Neural crest cell (in vitro differentiated cells): ENCODE results near the gene CPAMD8. TPM values are rescaled to one million over a fixed set of nuclear protein-coding genes. Genes with fewer than 3 reads are reported as not detected.

Experiments
- DNase-seq: peaks from one replicate; pipeline ENCODE4 v3.0.0; 2021; ENCODE audit warnings: low read depth, mixed read lengths, low spot score
- H3K27ac Mint-ChIP-seq: one replicate; pipeline ENCODE4 v1.8.0; 2021; ENCODE audit warnings: mild to moderate bottlenecking, mixed read lengths; ENCODE audit not compliant: unreplicated experiment
- H3K27me3 Mint-ChIP-seq: 2 replicates; pipeline ENCODE4 v1.8.0; 2021; ENCODE audit warnings: low read depth, mild to moderate bottlenecking, mixed read lengths
- H3K36me3 Mint-ChIP-seq: 2 replicates; pipeline ENCODE4 v1.8.0; 2021; ENCODE audit warnings: low read depth, mild to moderate bottlenecking, mixed read lengths
- H3K4me1 Mint-ChIP-seq: 2 replicates; pipeline ENCODE4 v1.8.0; 2021; ENCODE audit warnings: mixed read lengths
- H3K4me3 Mint-ChIP-seq: one replicate; pipeline ENCODE4 v1.8.0; 2021; ENCODE audit warnings: mild to moderate bottlenecking, mixed read lengths
- H3K9me3 Mint-ChIP-seq: 2 replicates; pipeline ENCODE4 v1.8.0; 2021; ENCODE audit warnings: mixed read lengths
- total RNA-seq: library from RNA; stranded (reverse); gene quantifications from 2 replicates; pipeline ENCODE4 v1.2.1, GENCODE V29; 2021
- TF ChIP-seq, protein P1 (sequence below): fragments of 200-600 bp; sonication (generic); conservative IDR thresholded peaks from 2 replicates; pipeline ENCODE4 v1.5.0; 2021; ENCODE audit warnings: antibody characterized with exemption, mild to moderate bottlenecking

The CPAMD8 gene
- total RNA-seq, 1 donor from 2014 or later = 14.5 TPM

- Mint-ChIP-seq H3K4me1 (no peaks in the 10 kb centered on the region), H3K36me3 (peaks cover 12% of the 10 kb centered on the region), H3K27ac (no peak overlapping the region), H3K27me3 (no peaks in the 10 kb centered on the region), H3K9me3 (no peaks in the 10 kb centered on the region), H3K4me3 (no peak overlapping the region)
- DNase-seq = no peak
- TF ChIP-seq, protein P1, sequence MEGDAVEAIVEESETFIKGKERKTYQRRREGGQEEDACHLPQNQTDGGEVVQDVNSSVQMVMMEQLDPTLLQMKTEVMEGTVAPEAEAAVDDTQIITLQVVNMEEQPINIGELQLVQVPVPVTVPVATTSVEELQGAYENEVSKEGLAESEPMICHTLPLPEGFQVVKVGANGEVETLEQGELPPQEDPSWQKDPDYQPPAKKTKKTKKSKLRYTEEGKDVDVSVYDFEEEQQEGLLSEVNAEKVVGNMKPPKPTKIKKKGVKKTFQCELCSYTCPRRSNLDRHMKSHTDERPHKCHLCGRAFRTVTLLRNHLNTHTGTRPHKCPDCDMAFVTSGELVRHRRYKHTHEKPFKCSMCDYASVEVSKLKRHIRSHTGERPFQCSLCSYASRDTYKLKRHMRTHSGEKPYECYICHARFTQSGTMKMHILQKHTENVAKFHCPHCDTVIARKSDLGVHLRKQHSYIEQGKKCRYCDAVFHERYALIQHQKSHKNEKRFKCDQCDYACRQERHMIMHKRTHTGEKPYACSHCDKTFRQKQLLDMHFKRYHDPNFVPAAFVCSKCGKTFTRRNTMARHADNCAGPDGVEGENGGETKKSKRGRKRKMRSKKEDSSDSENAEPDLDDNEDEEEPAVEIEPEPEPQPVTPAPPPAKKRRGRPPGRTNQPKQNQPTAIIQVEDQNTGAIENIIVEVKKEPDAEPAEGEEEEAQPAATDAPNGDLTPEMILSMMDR = no peak
Measured at GRCh38 chr19:16873594-16873993, 153.0 kb downstream of the CPAMD8 start.

DNA sequence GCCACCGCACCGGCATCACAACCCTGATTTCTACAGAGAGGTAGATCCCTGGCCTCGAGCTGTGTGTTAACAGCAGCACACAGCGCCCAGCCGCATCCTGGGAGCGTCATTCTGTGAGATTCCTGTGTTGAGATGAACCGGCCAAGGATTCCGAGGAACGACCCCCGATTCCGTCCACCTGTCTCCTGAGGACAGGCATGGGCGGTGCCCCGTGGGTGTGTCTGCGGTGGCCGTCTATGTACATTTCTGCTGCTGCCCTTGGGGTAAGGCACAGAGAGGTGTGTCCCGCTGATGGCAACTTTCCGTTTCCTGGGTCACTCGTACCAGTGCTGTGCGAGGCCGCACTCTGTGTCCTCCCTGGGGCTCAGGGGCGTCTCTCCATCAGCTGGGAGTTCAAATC, 153.9 kb downstream of the CPAMD8 start:
- H3K9me3 Mint-ChIP-seq = no peaks in the 10 kb centered on the region
- H3K27me3 Mint-ChIP-seq = no peaks in the 10 kb centered on the region
- H3K4me1 Mint-ChIP-seq = no peaks in the 10 kb centered on the region
- H3K4me3 Mint-ChIP-seq = no peak overlapping the region
- H3K27ac Mint-ChIP-seq = no peak overlapping the region
- peaks cover 12% of the 10 kb centered on the region for H3K36me3 Mint-ChIP-seq
- no peak for DNase-seq
- TF ChIP-seq, protein P1 = no peak

DNA sequence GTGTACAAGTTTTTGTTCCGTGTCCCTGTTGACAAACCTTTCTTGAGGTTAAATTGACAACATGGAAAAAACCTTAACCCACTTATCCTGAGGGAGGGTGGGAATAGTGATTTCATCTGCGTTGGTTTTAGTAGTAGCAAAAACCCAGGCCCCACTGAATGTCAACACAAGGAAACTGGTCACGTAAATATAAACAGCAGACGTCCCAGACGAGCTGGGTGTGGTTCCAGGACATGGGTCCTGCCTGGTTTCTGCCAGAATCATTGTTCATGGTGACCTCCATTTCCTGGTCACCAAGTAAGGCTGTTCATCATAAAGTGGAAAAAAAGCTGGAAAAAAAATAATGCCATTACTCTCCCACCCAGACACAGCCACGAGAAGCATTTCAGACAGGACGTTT, 154.7 kb downstream of the CPAMD8 start:
- no peaks in the 10 kb centered on the region for H3K4me1 Mint-ChIP-seq
- H3K9me3 Mint-ChIP-seq = no peaks in the 10 kb centered on the region
- DNase-seq = no peak
- peaks cover 12% of the 10 kb centered on the region for H3K36me3 Mint-ChIP-seq
- H3K27me3 Mint-ChIP-seq = no peaks in the 10 kb centered on the region
- H3K4me3 Mint-ChIP-seq = no peak overlapping the region
- no peak overlapping the region for H3K27ac Mint-ChIP-seq
- TF ChIP-seq, protein P1 = no peak

DNA sequence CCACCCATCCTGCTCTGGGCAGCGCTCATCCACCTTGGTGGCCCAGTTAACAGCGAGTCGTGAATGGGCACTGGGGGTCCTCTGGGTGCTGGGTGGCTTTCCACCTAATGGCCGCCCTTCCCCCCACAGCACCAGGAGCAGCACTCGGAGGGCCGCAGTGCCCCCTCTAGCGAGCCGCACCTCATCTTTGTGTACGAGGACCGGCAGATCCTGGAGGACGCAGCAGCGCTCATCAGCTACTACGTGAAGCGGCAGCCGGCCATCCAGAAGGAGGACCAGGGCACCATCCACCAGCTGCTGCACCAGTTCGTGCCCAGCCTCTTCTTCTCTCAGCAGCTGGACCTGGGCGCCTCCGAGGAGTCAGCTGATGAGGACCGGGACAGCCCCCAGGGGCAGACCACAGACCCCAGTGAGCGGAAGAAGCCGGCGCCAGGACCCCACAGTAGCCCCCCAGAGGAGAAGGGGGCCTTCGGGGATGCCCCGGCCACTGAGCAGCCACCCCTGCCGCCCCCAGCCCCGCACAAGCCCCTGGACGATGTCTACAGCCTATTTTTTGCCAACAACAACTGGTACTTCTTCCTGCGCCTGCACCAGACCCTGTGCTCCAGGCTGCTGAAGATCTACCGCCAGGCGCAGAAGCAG, 157.2 kb downstream of the CPAMD8 start:
- no peak overlapping the region for H3K4me3 Mint-ChIP-seq
- no peak overlapping the region for H3K27ac Mint-ChIP-seq
- DNase-seq = no peak
- H3K4me1 Mint-ChIP-seq = no peaks in the 10 kb centered on the region
- no peaks in the 10 kb centered on the region for H3K27me3 Mint-ChIP-seq
- TF ChIP-seq, protein P1 = no peak
- H3K9me3 Mint-ChIP-seq = no peaks in the 10 kb centered on the region
- peaks cover 8% of the 10 kb centered on the region for H3K36me3 Mint-ChIP-seq

- DNase-seq = no peak
- Mint-ChIP-seq H3K4me1 (no peaks in the 10 kb centered on the region), H3K27ac (no peak overlapping the region), H3K36me3 (peaks cover 4% of the 10 kb centered on the region), H3K9me3 (no peaks in the 10 kb centered on the region), H3K4me3 (no peak overlapping the region), H3K27me3 (no peaks in the 10 kb centered on the region)
- TF ChIP-seq, protein P1 = no peak
Measured at GRCh38 chr19:16868423-16869130, 158.0 kb downstream of the CPAMD8 start.
